Measurements from ENCODE around the gene TRPV3.
"Not testable (repeated sequence)": the region's sequence is repeated elsewhere in the genome, so short reads cannot be mapped to it uniquely, and the experiment has no call there.

Gene TRPV3

DNA sequence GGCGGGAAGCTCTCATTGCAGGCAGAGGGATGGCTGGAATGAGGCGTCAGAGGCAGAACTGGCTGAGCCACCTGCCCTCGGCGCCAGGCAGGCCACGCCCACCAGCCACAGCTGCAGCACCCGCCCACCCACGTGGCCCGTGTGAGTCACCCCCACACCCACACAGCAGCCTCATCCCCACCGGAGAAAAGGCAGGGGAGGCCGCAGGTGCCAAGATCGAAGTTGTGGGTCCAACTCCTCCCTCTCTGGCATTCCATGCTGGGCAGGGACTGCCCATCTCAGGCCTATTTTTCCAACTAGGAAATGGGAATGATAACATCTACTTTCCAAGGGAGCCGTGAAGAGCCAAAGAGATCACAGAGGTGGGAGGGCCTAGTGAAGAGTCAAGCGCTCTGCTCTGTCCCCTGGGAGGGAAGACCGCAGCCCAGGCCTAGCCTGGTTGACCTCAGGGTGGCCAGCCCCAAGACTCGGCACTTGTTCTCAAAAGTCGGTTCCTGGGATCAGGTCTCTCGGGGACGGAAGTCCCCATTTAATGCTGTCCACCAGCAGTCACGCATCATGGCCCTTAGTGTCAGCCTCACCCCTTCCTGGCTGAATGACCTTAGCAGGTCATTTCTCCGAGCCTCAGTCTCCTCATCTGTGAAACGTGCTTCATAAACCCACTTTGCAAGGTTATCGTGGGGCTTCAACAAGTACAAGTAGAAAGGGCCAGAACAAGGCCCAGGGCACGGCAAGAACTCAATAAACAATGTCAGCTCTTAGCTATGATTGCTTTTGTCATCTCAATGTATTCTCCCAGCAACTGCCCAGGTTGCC, at the start of gene TRPV3:
TSS of gene TRPV3 (minus strand) at position 45 of the 816 bp plus-strand sequence. CDS start 2,962 bp downstream, outside the sequence.
- DNase-seq: no peak

- no peak for DNase-seq
Measured at GRCh38 chr17:3603870-3604259, 46.3 kb upstream of the TRPV3 start.

GRCh38 chr17:3603119-3603869, 45.7 kb upstream of the TRPV3 start:
- DNase-seq: no peak

GRCh38 chr17:3602499-3602898, 44.9 kb upstream of the TRPV3 start:
- DNase-seq: peak; percentile 18 to 19

DNA sequence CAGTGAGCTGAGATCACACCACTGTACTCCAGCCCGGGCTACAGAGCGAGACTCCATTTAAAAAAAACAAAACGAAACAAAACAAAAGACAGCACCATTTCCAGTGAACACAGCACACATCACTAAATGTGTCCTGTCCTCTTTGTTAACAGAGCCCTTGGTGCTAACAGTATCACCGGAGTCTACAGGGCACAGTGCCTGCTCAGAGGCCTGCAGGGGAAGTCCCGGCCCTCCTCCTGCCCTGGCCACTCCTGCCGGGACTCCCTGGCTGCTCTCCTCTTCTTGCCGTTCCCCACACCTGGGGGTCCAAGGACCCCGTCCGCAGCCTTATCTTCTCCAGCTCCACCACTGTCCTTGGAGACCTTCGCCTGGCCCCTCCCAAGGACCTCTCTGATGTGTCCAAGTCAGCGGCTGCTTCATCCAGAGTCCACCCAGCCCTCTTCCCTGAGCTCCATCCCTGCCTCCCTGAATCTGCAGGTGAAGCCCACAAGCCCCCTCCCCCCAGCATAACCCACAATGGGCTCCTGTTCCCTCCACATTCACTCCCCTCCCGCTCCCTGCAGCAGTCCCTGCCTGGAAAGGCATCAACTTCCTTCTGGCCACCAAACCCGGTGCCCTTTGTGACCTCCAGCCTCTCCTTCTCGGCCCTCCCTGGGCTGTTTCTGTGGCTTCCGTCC, 43.1 kb upstream of the TRPV3 start:
- no peak for DNase-seq

DNA sequence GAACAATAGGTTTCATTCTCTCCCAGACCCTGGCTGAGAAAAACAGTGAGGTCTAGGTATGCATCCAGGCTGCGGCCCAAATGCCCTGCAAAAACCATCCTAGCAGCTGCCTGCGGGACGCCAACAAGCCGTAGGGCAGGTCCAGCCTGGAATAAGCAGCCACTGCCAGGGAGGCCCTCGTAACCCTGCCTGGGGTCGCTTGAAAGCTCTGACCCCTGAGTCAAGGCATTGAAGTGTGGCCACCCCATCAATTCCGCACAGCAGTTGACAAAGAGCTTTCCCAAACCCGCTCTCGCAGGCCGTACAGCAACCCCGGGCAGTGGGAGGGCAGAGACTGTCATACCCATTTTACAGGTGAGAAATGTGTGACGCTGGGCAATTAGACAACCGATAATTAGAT, 40.5 kb upstream of the TRPV3 start:
- DNase-seq: no peak

DNA sequence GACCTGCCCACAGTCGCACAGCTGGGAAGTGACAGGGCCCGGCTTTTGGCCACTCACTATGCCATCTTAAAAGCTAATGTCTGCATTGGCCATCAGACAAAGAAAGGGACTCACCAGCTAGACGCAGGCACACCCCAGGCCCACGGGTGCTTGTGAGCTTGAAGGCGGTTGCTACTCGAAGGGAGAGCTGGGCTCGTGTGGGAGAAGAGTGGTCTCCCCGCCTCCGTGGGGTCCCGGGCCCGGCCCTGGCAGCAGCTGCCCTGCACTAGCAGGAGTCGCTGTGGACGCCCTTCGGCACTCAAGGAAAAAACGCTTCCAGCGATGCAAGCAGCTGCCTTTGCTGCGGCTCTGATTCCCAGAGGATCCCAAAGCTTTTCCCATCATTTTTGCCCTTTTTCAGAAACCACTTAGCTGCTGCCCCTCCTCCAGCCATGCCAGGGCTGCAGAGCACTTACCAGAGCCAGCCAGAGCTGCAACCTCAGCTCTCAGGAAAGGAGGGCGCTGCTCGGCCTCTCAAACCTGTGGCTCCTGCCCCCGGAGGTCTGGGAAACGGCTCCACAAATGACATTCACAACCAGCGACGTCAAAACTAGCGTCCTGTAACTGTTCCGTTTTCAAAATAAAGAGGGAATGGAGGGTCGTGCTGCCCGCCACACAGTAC, 39.3 kb upstream of the TRPV3 start:
- DNase-seq: no peak

- no peak for DNase-seq
Measured at GRCh38 chr17:3594976-3595375, 37.4 kb upstream of the TRPV3 start.

GRCh38 chr17:3594051-3594800, 36.6 kb upstream of the TRPV3 start:
- DNase-seq: no peak

GRCh38 chr17:3593384-3593783, 35.8 kb upstream of the TRPV3 start:
- DNase-seq: no peak

DNA sequence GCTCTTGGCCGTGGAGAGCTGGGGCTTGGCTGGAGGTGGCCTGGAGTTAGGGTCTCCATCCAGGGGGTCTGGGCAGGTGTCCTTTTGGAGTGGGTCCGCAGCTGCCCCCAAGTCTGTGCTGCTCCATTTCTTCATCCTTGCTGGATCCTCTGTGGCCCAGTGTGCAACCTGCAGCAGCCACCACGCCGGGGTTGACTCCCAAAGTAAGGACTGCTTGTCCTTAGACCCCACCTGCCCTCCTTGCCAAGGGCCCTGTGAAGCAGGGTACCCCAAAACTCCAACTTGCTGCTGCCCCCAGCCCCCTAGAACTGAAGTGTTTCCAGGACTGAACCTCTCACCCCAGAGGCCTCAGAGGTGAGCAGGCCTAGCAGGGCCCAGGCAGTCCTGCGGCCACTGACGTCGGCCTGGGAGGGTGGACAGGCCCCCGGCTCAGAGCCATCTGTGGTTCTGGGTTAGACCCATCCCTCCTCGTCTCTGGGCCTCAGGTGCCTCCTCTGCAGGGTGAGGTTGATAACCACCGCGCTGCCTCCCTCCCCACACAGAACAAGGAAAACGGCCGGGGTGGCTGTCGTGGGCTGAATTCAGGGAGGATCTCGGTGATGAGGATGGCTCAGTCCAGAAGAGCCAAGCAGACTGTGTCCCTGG, 34.7 kb upstream of the TRPV3 start:
- no peak for DNase-seq

GRCh38 chr17:3590768-3591167, 33.2 kb upstream of the TRPV3 start:
- DNase-seq: no peak

GRCh38 chr17:3590231-3590630, 32.6 kb upstream of the TRPV3 start:
- no peak for DNase-seq

- DNase-seq: no peak
Measured at GRCh38 chr17:3589784-3590183, 32.2 kb upstream of the TRPV3 start.

GRCh38 chr17:3585826-3586225, 28.2 kb upstream of the TRPV3 start:
- DNase-seq: no peak

DNA sequence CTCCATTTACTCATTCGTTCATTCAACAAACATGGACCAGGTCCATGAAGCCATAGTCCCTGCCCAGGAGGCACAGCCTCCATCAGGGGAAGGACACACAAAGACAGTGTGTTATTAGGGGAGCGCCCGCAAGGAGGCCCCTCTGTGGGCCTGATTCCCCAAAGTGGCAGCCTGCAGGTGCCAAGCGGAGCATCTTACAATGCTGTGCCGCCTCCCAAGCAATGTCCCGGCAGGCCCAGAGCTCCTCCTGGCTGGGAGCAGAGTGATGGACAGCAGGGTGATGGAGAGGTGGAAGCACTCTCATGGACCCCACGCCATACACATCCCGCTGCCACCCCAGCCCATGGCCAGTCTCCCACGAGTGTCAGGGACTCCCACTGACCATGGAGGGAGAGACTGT, 25.8 kb upstream of the TRPV3 start:
- DNase-seq: no peak

DNA sequence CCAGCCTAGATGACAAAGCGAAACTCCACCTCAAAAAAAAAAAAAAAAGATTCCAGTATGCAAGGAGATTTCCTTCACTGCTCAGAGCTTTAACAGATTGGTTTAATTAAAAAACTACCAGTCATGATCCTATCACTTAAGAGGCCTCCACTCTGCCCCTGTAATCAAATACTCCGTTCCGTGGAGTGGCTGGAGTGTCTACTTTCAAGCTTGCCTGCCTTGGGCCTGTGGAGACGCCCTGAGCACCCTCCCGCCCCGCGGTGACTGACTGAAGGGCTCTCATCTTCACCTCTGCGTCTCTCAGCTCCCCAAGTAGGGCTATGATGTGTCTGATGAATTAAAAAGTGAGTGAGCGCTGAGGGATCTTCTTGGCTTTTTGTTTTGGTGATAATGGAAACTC, 25.3 kb upstream of the TRPV3 start:
- no peak for DNase-seq

DNA sequence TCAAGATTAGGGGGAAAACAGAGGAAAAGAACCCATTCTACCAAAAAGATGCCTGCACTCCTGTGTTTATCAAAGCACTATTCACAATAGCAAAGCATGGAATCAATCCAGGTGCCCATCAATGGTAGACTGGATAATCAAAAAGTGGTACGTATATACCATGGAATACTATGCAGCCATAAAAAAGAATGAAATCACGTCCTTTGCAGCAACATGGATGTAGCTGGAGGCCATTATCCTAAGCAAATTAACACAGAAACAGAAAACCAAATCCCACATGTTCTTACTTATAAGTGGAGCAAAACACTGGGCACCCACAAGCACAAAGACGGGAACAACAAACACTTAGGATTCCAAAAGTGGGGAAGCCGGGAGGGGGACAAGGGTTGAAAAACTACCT, 21.1 kb upstream of the TRPV3 start:
- DNase-seq: not testable (repeated sequence)

DNA sequence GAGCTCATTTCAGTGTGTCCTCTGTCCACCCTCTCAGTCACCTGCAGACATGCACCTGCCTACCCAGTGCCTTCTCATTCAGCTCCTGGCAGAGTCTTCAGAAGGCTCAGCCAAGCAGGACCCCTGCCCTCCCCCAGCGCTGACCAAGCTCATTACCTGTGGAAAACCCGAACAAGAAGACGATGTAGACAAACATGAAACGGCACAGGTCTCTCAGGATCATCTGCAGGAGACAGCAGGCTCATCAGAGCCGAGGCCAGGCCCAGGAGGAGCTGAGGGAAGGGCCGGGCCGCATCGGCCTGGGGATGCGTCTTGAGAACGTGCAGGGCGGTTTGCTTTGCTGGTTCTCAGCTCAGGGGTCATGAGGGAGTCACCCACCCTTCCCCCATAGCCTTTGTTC, 19.4 kb upstream of the TRPV3 start:
- no peak for DNase-seq

- no peak for DNase-seq
Measured at GRCh38 chr17:3575511-3575910, 17.9 kb upstream of the TRPV3 start.

DNA sequence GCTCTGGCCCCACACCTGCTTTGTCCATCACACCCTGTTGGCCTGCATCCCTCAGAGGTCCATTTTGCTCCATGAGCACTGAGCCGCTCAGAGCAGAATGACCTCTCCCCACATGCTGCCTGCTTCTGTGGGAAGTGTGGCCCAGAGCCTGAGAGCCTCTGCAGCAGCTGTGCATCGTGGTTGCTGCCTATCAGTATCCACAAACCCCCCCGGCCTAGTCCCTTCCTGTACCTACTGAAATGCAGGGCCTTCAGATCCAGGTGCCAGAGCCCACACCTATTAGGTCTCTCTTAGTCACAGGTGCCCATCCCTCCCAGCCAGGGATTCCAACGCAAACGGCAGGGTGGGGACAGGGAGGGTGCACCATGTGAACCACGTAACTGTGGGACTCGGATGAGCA, 16.6 kb upstream of the TRPV3 start:
- DNase-seq: no peak
